Measurements from ENCODE around the gene SPOCK2. TPM values are rescaled to one million over a fixed set of nuclear protein-coding genes. Genes with fewer than 3 reads are reported as not detected.

Gene SPOCK2
- total RNA-seq, 1 experiment from 2014 or later = 1.1 TPM

GRCh38 chr10:72015841-72016240 is 72.5 kb downstream of the SPOCK2 start (continued):
- TF ChIP-seq ZBTB33 (IDR thresholded peaks at IDR 0.05; ENCODE audit: extremely low read depth, insufficient replicate concordance, low read length) (no peak), RAD21 (IDR thresholded peaks at IDR 0.05; ENCODE audit: low read depth) (no peak), FOSL1 (IDR thresholded peaks at IDR 0.05; ENCODE audit: low read depth) (no peak)
- TF ChIP-seq, protein P1, sequence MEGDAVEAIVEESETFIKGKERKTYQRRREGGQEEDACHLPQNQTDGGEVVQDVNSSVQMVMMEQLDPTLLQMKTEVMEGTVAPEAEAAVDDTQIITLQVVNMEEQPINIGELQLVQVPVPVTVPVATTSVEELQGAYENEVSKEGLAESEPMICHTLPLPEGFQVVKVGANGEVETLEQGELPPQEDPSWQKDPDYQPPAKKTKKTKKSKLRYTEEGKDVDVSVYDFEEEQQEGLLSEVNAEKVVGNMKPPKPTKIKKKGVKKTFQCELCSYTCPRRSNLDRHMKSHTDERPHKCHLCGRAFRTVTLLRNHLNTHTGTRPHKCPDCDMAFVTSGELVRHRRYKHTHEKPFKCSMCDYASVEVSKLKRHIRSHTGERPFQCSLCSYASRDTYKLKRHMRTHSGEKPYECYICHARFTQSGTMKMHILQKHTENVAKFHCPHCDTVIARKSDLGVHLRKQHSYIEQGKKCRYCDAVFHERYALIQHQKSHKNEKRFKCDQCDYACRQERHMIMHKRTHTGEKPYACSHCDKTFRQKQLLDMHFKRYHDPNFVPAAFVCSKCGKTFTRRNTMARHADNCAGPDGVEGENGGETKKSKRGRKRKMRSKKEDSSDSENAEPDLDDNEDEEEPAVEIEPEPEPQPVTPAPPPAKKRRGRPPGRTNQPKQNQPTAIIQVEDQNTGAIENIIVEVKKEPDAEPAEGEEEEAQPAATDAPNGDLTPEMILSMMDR (IDR thresholded peaks at IDR 0.05 in 2 of 3, conservative IDR thresholded peaks at IDR 0.05 in 1 of 3; ENCODE audit: borderline replicate concordance in 1 of 3, insufficient read depth in 1 of 3, low read depth in 2 of 3, low read length in 2 of 3) = no peak

DNA sequence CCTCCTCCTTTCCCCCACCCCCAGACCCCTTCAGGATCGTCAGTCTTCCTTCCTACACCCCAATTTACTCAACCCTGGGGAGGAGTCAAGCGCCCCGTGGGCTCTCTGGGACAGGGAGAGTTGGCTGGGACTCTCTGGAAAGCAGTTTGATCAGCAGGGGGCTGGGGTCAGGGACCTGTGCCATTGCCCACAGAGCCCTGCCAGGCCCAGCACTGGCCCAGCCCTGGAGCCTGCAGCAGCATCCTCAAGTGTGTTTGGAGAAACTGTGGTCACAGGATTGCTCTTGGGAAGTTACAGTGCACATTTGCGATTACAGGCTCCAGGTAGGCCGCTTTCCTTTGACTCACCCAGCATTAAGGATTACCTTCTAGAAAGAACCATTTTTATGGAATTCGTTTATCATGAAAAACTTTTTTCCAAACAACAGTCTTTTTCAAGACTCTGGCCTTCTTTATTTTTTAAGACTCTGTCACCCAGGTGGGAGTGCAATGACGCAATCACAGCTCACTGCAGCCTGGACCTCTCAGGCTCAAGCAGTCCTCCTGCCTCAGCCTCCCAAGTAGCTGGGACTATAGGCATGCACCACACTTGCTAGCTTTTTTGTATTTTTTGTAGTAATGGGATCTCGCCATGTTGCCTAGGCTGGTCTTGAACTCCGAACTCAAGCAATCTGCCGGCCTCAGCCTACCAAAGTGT is 73.4 kb downstream of the SPOCK2 start:
- no peak overlapping the region for H3K27ac ChIP-seq (ENCODE audit: low read depth, low read length)
- no peaks in the 10 kb centered on the region for H3K9me2 ChIP-seq (ENCODE audit: insufficient read depth)
- H3K4me3 ChIP-seq (replicated peaks in 1 of 2; ENCODE audit: low read depth in 1 of 2, low read length in 2 of 2) = no peak overlapping the region
- no peaks in the 10 kb centered on the region for H3K9me3 ChIP-seq (ENCODE audit: control insufficient read depth in 1 of 2, insufficient read depth in 1 of 2, low read depth in 1 of 2, low read length in 2 of 2)
- TF ChIP-seq ZFX (IDR thresholded peaks at IDR 0.05) = no peak
- TF ChIP-seq SP1 (IDR thresholded peaks at IDR 0.05; ENCODE audit: low read depth) = no peak
- TF ChIP-seq EZH2 (IDR thresholded peaks at IDR 0.05) = no peak
- TF ChIP-seq, protein P1 (IDR thresholded peaks at IDR 0.05 in 2 of 3, conservative IDR thresholded peaks at IDR 0.05 in 1 of 3; ENCODE audit: borderline replicate concordance in 1 of 3, insufficient read depth in 1 of 3, low read depth in 2 of 3, low read length in 2 of 3) = no peak
- no peak for TF ChIP-seq POLR2AphosphoS5 (IDR thresholded peaks at IDR 0.05; ENCODE audit: low read depth, low read length)
- no peak for TF ChIP-seq SRF (IDR thresholded peaks at IDR 0.05; ENCODE audit: low read depth)
- no peak for TF ChIP-seq EZH2phosphoT487 (IDR thresholded peaks at IDR 0.05; ENCODE audit: borderline replicate concordance)
- TF ChIP-seq ZBTB33 (IDR thresholded peaks at IDR 0.05; ENCODE audit: extremely low read depth, insufficient replicate concordance, low read length) = no peak
- TF ChIP-seq SIN3A (IDR thresholded peaks at IDR 0.05; ENCODE audit: low read depth) = no peak
- TF ChIP-seq, protein P2, sequence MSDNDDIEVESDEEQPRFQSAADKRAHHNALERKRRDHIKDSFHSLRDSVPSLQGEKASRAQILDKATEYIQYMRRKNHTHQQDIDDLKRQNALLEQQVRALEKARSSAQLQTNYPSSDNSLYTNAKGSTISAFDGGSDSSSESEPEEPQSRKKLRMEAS (IDR thresholded peaks at IDR 0.05) = no peak
- no peak for TF ChIP-seq CEBPB (IDR thresholded peaks at IDR 0.05; ENCODE audit: low read depth)
- TF ChIP-seq EGR1 (IDR thresholded peaks at IDR 0.05; ENCODE audit: low read depth) = no peak
- no peak overlapping the region for H2AFZ ChIP-seq (ENCODE audit: low read depth, low read length, poor library complexity, severe bottlenecking)
- H3K79me2 ChIP-seq (ENCODE audit: insufficient read depth, low read length) = no peaks in the 10 kb centered on the region
- H3K4me2 ChIP-seq (ENCODE audit: low read length) = no peak overlapping the region
- no peak overlapping the region for H3K9ac ChIP-seq (ENCODE audit: low read length)
- ATAC-seq (no peak), DNase-seq (ENCODE audit: low read depth, low spot score) (no peak)
- intact Hi-C loops (cut with micrococcal nuclease) = no loop called here
- no peaks in the 10 kb centered on the region for H3K36me3 ChIP-seq (ENCODE audit: control insufficient read depth in 1 of 2, insufficient read depth in 2 of 2, low read length in 2 of 2)
- CTCF ChIA-PET = interaction anchor here (1.6 kb wide), 1 partner anchor 34 kb away, joined by 4 read pairs; no protein-coding TSS in a partner anchor
- H3K27me3 ChIP-seq (ENCODE audit: insufficient read depth, low read length) = no peaks in the 10 kb centered on the region
- no TSS peak for BruUV-seq (replicated peaks)
- RAD21 ChIA-PET (ENCODE audit: low non-redundant PET in 1 of 2, low total read pairs in 2 of 2, uncharacterized antibody in 2 of 2, unreplicated experiment in 2 of 2) = no interaction called here
- POLR2A ChIA-PET = no interaction called here
- H4K20me1 ChIP-seq (ENCODE audit: insufficient read depth) = no peaks in the 10 kb centered on the region
- no peaks in the 10 kb centered on the region for H3K4me1 ChIP-seq (ENCODE audit: control insufficient read depth in 1 of 2, insufficient read depth in 2 of 2, low read length in 2 of 2)
